Mesendoderm (in vitro differentiated cells): ENCODE results near the gene OR2H1. TPM values are rescaled to one million over a fixed set of nuclear protein-coding genes. Genes with fewer than 3 reads are reported as not detected.
A peak's percentile ranks its signal among the peaks of the same experiment; 100 is the strongest.

Experiments
- DNase-seq: peaks from one replicate; pipeline ENCODE4 v3.0.0; 2013
- H2AK5ac ChIP-seq: 2 replicates; pipeline ENCODE4 v1.6.1; 2013; ENCODE audit warnings: low read length, inconsistent platforms
- H2BK120ac ChIP-seq: 2 replicates; pipeline ENCODE4 v1.6.1; 2013; ENCODE audit warnings: low read depth, mild to moderate bottlenecking, low read length, moderate library complexity, mixed read lengths
- H2BK15ac ChIP-seq: replicated peaks from 2 replicates; pipeline ENCODE4 v1.6.1; 2013; ENCODE audit warnings: low read depth, mild to moderate bottlenecking, moderate library complexity
- H2BK5ac ChIP-seq: 2 replicates; pipeline ENCODE4 v1.6.1; 2013; ENCODE audit warnings: low read length, inconsistent platforms
- H3K18ac ChIP-seq: 2 replicates; pipeline ENCODE4 v1.6.1; 2013; ENCODE audit warnings: mild to moderate bottlenecking, low read length, mixed read lengths
- H3K23ac ChIP-seq: one replicate; pipeline ENCODE4 v1.6.1; 2013; ENCODE audit warnings: low read length
- H3K27ac ChIP-seq: 2 replicates; pipeline ENCODE4 v1.5.1; 2013; ENCODE audit warnings: low read depth, mild to moderate bottlenecking, inconsistent platforms, low read length, moderate library complexity
- H3K27me3 ChIP-seq: 2 replicates; pipeline ENCODE4 v1.6.1; 2013; ENCODE audit warnings: low read length, control low read depth, mild to moderate bottlenecking, inconsistent platforms; ENCODE audit not compliant: insufficient read depth, poor library complexity
- H3K36me3 ChIP-seq: 2 replicates; pipeline ENCODE4 v1.6.1; 2013; ENCODE audit warnings: low read length, inconsistent platforms; ENCODE audit not compliant: control insufficient read depth, insufficient read depth
- H3K4ac ChIP-seq: one replicate; pipeline ENCODE4 v1.6.1; 2013; ENCODE audit warnings: low read depth, mild to moderate bottlenecking, low read length, moderate library complexity
- H3K4me1 ChIP-seq: 2 replicates; pipeline ENCODE4 v1.6.1; 2013; ENCODE audit warnings: low read depth, low read length, inconsistent platforms; ENCODE audit not compliant: control insufficient read depth
- H3K4me2 ChIP-seq: 2 replicates; pipeline ENCODE4 v1.6.1; 2013; ENCODE audit warnings: low read length
- H3K4me3 ChIP-seq: 2 replicates; pipeline ENCODE4 v1.5.1; 2013; ENCODE audit warnings: mild to moderate bottlenecking, low read length
- H3K56ac ChIP-seq: one replicate; pipeline ENCODE4 v1.6.1; 2013; ENCODE audit warnings: low read length
- H3K79me1 ChIP-seq: 2 replicates; pipeline ENCODE4 v1.6.1; 2013; ENCODE audit warnings: low read length, inconsistent platforms
- H3K79me2 ChIP-seq: 2 replicates; pipeline ENCODE4 v1.6.1; 2013; ENCODE audit warnings: mild to moderate bottlenecking, low read length; ENCODE audit not compliant: control insufficient read depth, insufficient read depth
- H3K9ac ChIP-seq: 2 replicates; pipeline ENCODE4 v1.6.1; 2013; ENCODE audit warnings: low read length, inconsistent platforms
- H4K5ac ChIP-seq: one replicate; pipeline ENCODE4 v1.6.1; 2013; ENCODE audit warnings: low read length
- H4K8ac ChIP-seq: one replicate; pipeline ENCODE4 v1.6.1; 2013; ENCODE audit warnings: low read depth, mild to moderate bottlenecking, control low read depth, low read length, moderate library complexity
- WGBS: extraction: QIAGEN DNeasy Blood & Tissue Kit; methylation state at CpG from one replicate; pipeline ENCODE4 v1.1.7; 2013; ENCODE audit warnings: low lambda C conversion rate, missing lambda C conversion rate; ENCODE audit not compliant: insufficient coverage; ENCODE audit errors: extremely low coverage; 5-methylcytosine and 5-hydroxymethylcytosine counted together
- polyA plus RNA-seq, 2 experiments: library from polyadenylated mRNA; stranded (reverse); fragments of 200-250 nt; gene quantifications; one replicate each; pipeline ENCODE4 v1.2.3, GENCODE V29; 2013

Gene OR2H1
- polyA plus RNA-seq (2013, experiment 1 of 2), result not detected
- not detected for polyA plus RNA-seq (2013, experiment 2 of 2)

DNA sequence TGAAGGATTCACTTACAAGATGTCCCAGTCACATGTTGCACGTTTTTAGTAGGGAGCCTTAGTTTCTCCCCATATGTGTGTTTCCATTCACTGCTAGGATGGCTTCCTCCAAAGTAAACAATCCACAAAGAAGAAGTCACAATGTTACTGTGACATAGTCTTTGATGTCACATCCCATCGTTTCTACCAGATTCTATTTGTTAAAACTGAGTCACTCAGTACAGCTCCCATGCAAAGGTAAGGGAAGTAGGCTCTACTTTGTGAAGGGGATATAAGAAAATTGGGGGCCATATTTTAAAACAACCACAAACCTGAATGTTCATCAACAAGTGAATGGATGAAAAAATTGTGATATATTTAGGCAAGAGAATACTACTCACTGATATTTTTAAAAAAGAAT lies at the start of gene OR2H1, which contains the start of gene OR11A1:
OR2H1 (plus strand) TSS at position 185 of the 400 bp plus-strand sequence. CDS start 4,615 bp downstream, outside the sequence.
OR11A1 (minus strand) TSS at position 101 of the 400 bp plus-strand sequence. CDS start 29,430 bp downstream, outside the sequence.
- no peaks in the 10 kb centered on the region for H3K4me1 ChIP-seq
- no peak within 1 kb of the TSS for H3K27ac ChIP-seq
- H4K5ac ChIP-seq, result no peak within 1 kb of the TSS
- no peak within 1 kb of the TSS for H3K4me3 ChIP-seq
- no peak within 1 kb of the TSS for H2BK15ac ChIP-seq
- no peaks in the 10 kb centered on the region for H3K79me2 ChIP-seq
- no peaks in the 10 kb centered on the region for H3K79me1 ChIP-seq
- no peak within 1 kb of the TSS for H2BK120ac ChIP-seq
- H3K18ac ChIP-seq, result no peak within 1 kb of the TSS
- no peak within 1 kb of the TSS for H3K4me2 ChIP-seq
- H4K8ac ChIP-seq, result no peak within 1 kb of the TSS
- no peaks in the 10 kb centered on the region for H3K27me3 ChIP-seq
- no peak within 1 kb of the TSS for H2AK5ac ChIP-seq
- H2BK5ac ChIP-seq, result no peak within 1 kb of the TSS
- H3K23ac ChIP-seq, result no peak within 1 kb of the TSS
- H3K56ac ChIP-seq, result no peak within 1 kb of the TSS
- no CpG with 5 or more reads among the region's 2 CpGs for WGBS
- H3K36me3 ChIP-seq, result no peaks in the 10 kb centered on the region
- H3K9ac ChIP-seq, result no peak within 1 kb of the TSS
- no peak for DNase-seq
- no peak within 1 kb of the TSS for H3K4ac ChIP-seq

DNA sequence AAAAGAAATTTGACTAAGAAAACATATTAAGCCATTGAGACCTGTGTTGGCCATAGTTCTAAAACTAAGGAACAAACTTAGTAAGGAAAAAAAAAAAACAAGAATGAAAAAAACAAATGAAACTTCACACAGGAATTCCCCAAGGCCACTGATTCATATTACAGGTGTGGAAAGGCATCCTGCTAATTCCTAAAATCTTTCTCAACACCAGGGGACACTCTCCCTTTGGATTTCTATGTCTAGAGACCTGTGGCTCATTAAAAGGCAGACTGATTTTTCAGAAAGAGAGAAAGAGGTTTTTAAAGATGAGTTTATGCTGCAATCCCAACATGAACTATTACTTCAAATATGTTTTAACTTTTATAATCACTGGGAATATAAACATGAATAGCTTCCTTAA lies 42.4 kb upstream of the OR2H1 start, which contains the start of gene OR12D1:
OR12D1 (plus strand) TSS at position 341 of the 400 bp plus-strand sequence.
- H3K27me3 ChIP-seq, result no peaks in the 10 kb centered on the region
- no peak within 1 kb of the TSS for H2BK5ac ChIP-seq
- H3K4me1 ChIP-seq, result no peaks in the 10 kb centered on the region
- no peak within 1 kb of the TSS for H3K4me2 ChIP-seq
- H3K79me2 ChIP-seq, result no peaks in the 10 kb centered on the region
- H2AK5ac ChIP-seq, result no peak within 1 kb of the TSS
- no peak within 1 kb of the TSS for H3K18ac ChIP-seq
- no peak within 1 kb of the TSS for H3K23ac ChIP-seq
- no peak within 1 kb of the TSS for H3K56ac ChIP-seq
- no peak within 1 kb of the TSS for H3K9ac ChIP-seq
- DNase-seq, result peak; percentile 61
- no peak within 1 kb of the TSS for H4K5ac ChIP-seq
- H3K27ac ChIP-seq, result no peak within 1 kb of the TSS
- no peaks in the 10 kb centered on the region for H3K79me1 ChIP-seq
- H4K8ac ChIP-seq, result no peak within 1 kb of the TSS
- no peak within 1 kb of the TSS for H2BK120ac ChIP-seq
- H3K4me3 ChIP-seq, result no peak within 1 kb of the TSS
- H3K4ac ChIP-seq, result no peak within 1 kb of the TSS
- H3K36me3 ChIP-seq, result no peaks in the 10 kb centered on the region
- H2BK15ac ChIP-seq, result no peak within 1 kb of the TSS

GRCh38 chr6:29419516-29419915 lies 37.4 kb upstream of the OR2H1 start:
- H3K18ac ChIP-seq, result no peak overlapping the region
- no peak overlapping the region for H3K4me3 ChIP-seq
- H2BK5ac ChIP-seq, result no peak overlapping the region
- H3K9ac ChIP-seq, result no peak overlapping the region
- H3K27me3 ChIP-seq, result no peaks in the 10 kb centered on the region
- H3K4me1 ChIP-seq, result no peaks in the 10 kb centered on the region
- DNase-seq, result peak; percentile 11
- H4K8ac ChIP-seq, result no peak overlapping the region
- H2BK120ac ChIP-seq, result no peak overlapping the region
- WGBS, result no CpG with 5 or more reads among the region's 3 CpGs
- no peak overlapping the region for H3K56ac ChIP-seq
- no peaks in the 10 kb centered on the region for H3K36me3 ChIP-seq
- no peak overlapping the region for H3K4ac ChIP-seq
- H3K23ac ChIP-seq, result no peak overlapping the region
- H3K4me2 ChIP-seq, result no peak overlapping the region
- no peak overlapping the region for H3K27ac ChIP-seq
- H4K5ac ChIP-seq, result no peak overlapping the region
- H3K79me2 ChIP-seq, result no peaks in the 10 kb centered on the region
- no peak overlapping the region for H2AK5ac ChIP-seq
- H3K79me1 ChIP-seq, result no peaks in the 10 kb centered on the region
- H2BK15ac ChIP-seq, result no peak overlapping the region

GRCh38 chr6:29424168-29424567 lies 32.8 kb upstream of the OR2H1 start:
- no peak overlapping the region for H3K23ac ChIP-seq
- no peak overlapping the region for H4K8ac ChIP-seq
- no peak overlapping the region for H2BK15ac ChIP-seq
- H3K4me1 ChIP-seq, result no peaks in the 10 kb centered on the region
- no peaks in the 10 kb centered on the region for H3K79me2 ChIP-seq
- H3K79me1 ChIP-seq, result no peaks in the 10 kb centered on the region
- DNase-seq, result peak; percentile 67
- H2AK5ac ChIP-seq, result no peak overlapping the region
- WGBS, result no CpG with 5 or more reads among the region's 2 CpGs
- H3K4me3 ChIP-seq, result no peak overlapping the region
- no peaks in the 10 kb centered on the region for H3K27me3 ChIP-seq
- H3K27ac ChIP-seq, result no peak overlapping the region
- no peak overlapping the region for H3K4me2 ChIP-seq
- no peak overlapping the region for H3K18ac ChIP-seq
- no peaks in the 10 kb centered on the region for H3K36me3 ChIP-seq
- H3K56ac ChIP-seq, result no peak overlapping the region
- H2BK5ac ChIP-seq, result no peak overlapping the region
- no peak overlapping the region for H4K5ac ChIP-seq
- H3K4ac ChIP-seq, result no peak overlapping the region
- no peak overlapping the region for H2BK120ac ChIP-seq
- H3K9ac ChIP-seq, result no peak overlapping the region

- Histone ChIP-seq H3K9ac (no peak overlapping the region), H3K36me3 (no peaks in the 10 kb centered on the region), H2AK5ac (no peak overlapping the region), H3K4ac (no peak overlapping the region), H3K79me1 (no peaks in the 10 kb centered on the region), H3K18ac (no peak overlapping the region), H3K23ac (no peak overlapping the region), H2BK5ac (no peak overlapping the region), H2BK15ac (no peak overlapping the region), H3K4me3 (no peak overlapping the region), H4K8ac (no peak overlapping the region), H2BK120ac (no peak overlapping the region), H3K27ac (no peak overlapping the region), H3K4me1 (no peaks in the 10 kb centered on the region), H4K5ac (no peak overlapping the region), H3K79me2 (no peaks in the 10 kb centered on the region), H3K27me3 (no peaks in the 10 kb centered on the region), H3K56ac (no peak overlapping the region), H3K4me2 (no peak overlapping the region)
- DNase-seq, result no peak
- no CpG with 5 or more reads among the region's 2 CpGs for WGBS
Measured at GRCh38 chr6:29424575-29424974, 32.4 kb upstream of the OR2H1 start.

GRCh38 chr6:29425075-29425474 lies 31.9 kb upstream of the OR2H1 start:
- Histone ChIP-seq H3K27me3 (no peaks in the 10 kb centered on the region), H2BK120ac (no peak overlapping the region), H3K79me2 (no peaks in the 10 kb centered on the region), H4K5ac (no peak overlapping the region), H3K4me3 (no peak overlapping the region), H2BK5ac (no peak overlapping the region), H3K4me2 (no peak overlapping the region), H3K79me1 (no peaks in the 10 kb centered on the region), H2AK5ac (no peak overlapping the region), H3K9ac (no peak overlapping the region), H3K4me1 (no peaks in the 10 kb centered on the region), H3K4ac (no peak overlapping the region), H4K8ac (no peak overlapping the region), H3K23ac (no peak overlapping the region), H3K36me3 (no peaks in the 10 kb centered on the region), H2BK15ac (no peak overlapping the region), H3K56ac (no peak overlapping the region), H3K27ac (no peak overlapping the region), H3K18ac (no peak overlapping the region)
- no CpG with 5 or more reads among the region's 1 CpG for WGBS
- no peak for DNase-seq
